ENCODE results near the gene AGFG2. TPM values are rescaled to one million over a fixed set of nuclear protein-coding genes. Genes with fewer than 3 reads are reported as not detected.
"Not testable (repeated sequence)": the region's sequence is repeated elsewhere in the genome, so short reads cannot be mapped to it uniquely, and the experiment has no call there.

Gene AGFG2
- total RNA-seq, 2 experiments from 2014 or later = 53.9 to 59.8 TPM

GRCh38 chr7:100509231-100509630, 29.8 kb upstream of the AGFG2 start:
- Mint-ChIP-seq H3K4me1 (no peaks in the 10 kb centered on the region), H3K27me3 (peaks cover 3% of the 10 kb centered on the region), H3K4me3 (no peak overlapping the region), H3K9me3 (no peaks in the 10 kb centered on the region), H3K36me3 (ENCODE audit: low read depth) (no peaks in the 10 kb centered on the region), H3K27ac (no peak overlapping the region)
- DNase-seq = no peak
- CTCF ChIA-PET = no interaction called here
- POLR2A ChIA-PET = no interaction called here

- no peaks in the 10 kb centered on the region for H3K9me3 Mint-ChIP-seq
Measured at GRCh38 chr7:100510437-100511239, 28.4 kb upstream of the AGFG2 start.

GRCh38 chr7:100513212-100513810, 25.7 kb upstream of the AGFG2 start:
- H3K4me1 Mint-ChIP-seq = peaks cover 16% of the 10 kb centered on the region
- H3K4me3 Mint-ChIP-seq = no peak overlapping the region
- ChIA-PET CTCF (interaction anchor here (0.6 kb wide), 1 partner anchor 337 kb away, joined by 3 read pairs; no protein-coding TSS in a partner anchor), POLR2A (no interaction called here)
- no peak for DNase-seq
- no peaks in the 10 kb centered on the region for H3K9me3 Mint-ChIP-seq
- H3K27ac Mint-ChIP-seq = no peak overlapping the region
- H3K27me3 Mint-ChIP-seq = no peaks in the 10 kb centered on the region
- no peaks in the 10 kb centered on the region for H3K36me3 Mint-ChIP-seq (ENCODE audit: low read depth)

More at GRCh38 chr7:100510437-100511239, 28.4 kb upstream of the AGFG2 start:
- Mint-ChIP-seq H3K27ac (no peak overlapping the region), H3K27me3 (peaks cover 3% of the 10 kb centered on the region), H3K36me3 (ENCODE audit: low read depth) (no peaks in the 10 kb centered on the region), H3K4me3 (no peak overlapping the region), H3K4me1 (peaks cover 5% of the 10 kb centered on the region)
- POLR2A ChIA-PET = no interaction called here
- CTCF ChIA-PET = interaction anchor here (1.2 kb wide), 1 partner anchor 28 kb away, joined by 3 read pairs; no protein-coding TSS in a partner anchor
- DNase-seq = no peak

- CTCF ChIA-PET = interaction anchor here (0.6 to 1.6 kb wide), 4 partner anchors 22 to 614 kb away, joined by 4 to 7 read pairs (median 5); partner anchors contain the start of gene NYAP1
- no peak overlapping the region for H3K4me3 Mint-ChIP-seq
- no peak for DNase-seq
- POLR2A ChIA-PET = interaction anchor here (0.9 to 1.9 kb wide), 3 partner anchors 17 to 27 kb away, joined by 3 to 8 read pairs (median 3); partner anchors contain the start of gene AGFG2
- no peaks in the 10 kb centered on the region for H3K9me3 Mint-ChIP-seq
- peaks cover 16% of the 10 kb centered on the region for H3K4me1 Mint-ChIP-seq
- H3K36me3 Mint-ChIP-seq (ENCODE audit: low read depth) = no peaks in the 10 kb centered on the region
- no peaks in the 10 kb centered on the region for H3K27me3 Mint-ChIP-seq
- H3K27ac Mint-ChIP-seq = no peak overlapping the region
Measured at GRCh38 chr7:100515072-100515532, 23.9 kb upstream of the AGFG2 start.

GRCh38 chr7:100516135-100516812, 22.7 kb upstream of the AGFG2 start:
- no peak overlapping the region for H3K4me3 Mint-ChIP-seq
- no peaks in the 10 kb centered on the region for H3K9me3 Mint-ChIP-seq
- H3K27me3 Mint-ChIP-seq = no peaks in the 10 kb centered on the region
- peak overlapping the region; percentile 49 for H3K27ac Mint-ChIP-seq
- no peaks in the 10 kb centered on the region for H3K36me3 Mint-ChIP-seq (ENCODE audit: low read depth)
- peaks cover 16% of the 10 kb centered on the region for H3K4me1 Mint-ChIP-seq
- ChIA-PET CTCF (interaction anchor here (0.6 to 1.6 kb wide), 9 partner anchors 10 to 61 kb away, joined by 3 to 7 read pairs (median 6); partner anchors contain the start of gene NYAP1), POLR2A (interaction anchor here (0.9 to 1.9 kb wide), 4 partner anchors 16 to 29 kb away, joined by 3 to 8 read pairs (median 4); partner anchors contain the start of gene AGFG2)
- DNase-seq = peak; percentile 52

GRCh38 chr7:100517305-100517704, 21.7 kb upstream of the AGFG2 start:
- ChIA-PET POLR2A (no interaction called here), CTCF (interaction anchor here (0.6 kb wide), 1 partner anchor 116 kb away, joined by 3 read pairs; no protein-coding TSS in a partner anchor)
- Mint-ChIP-seq H3K27me3 (no peaks in the 10 kb centered on the region), H3K4me3 (no peak overlapping the region), H3K36me3 (ENCODE audit: low read depth) (no peaks in the 10 kb centered on the region), H3K27ac (no peak overlapping the region), H3K4me1 (peaks cover 16% of the 10 kb centered on the region), H3K9me3 (no peaks in the 10 kb centered on the region)
- DNase-seq = no peak

GRCh38 chr7:100519580-100519979, 19.4 kb upstream of the AGFG2 start:
- CTCF ChIA-PET = no interaction called here
- Mint-ChIP-seq H3K27me3 (no peaks in the 10 kb centered on the region), H3K9me3 (no peaks in the 10 kb centered on the region), H3K36me3 (ENCODE audit: low read depth) (no peaks in the 10 kb centered on the region), H3K27ac (no peak overlapping the region), H3K4me1 (peaks cover 16% of the 10 kb centered on the region), H3K4me3 (no peak overlapping the region)
- POLR2A ChIA-PET = interaction anchor here (1.4 kb wide), 1 partner anchor 19 kb away, joined by 3 read pairs; the partner anchor contains the start of gene AGFG2
- DNase-seq = no peak

GRCh38 chr7:100520138-100520537, 18.9 kb upstream of the AGFG2 start:
- CTCF ChIA-PET = no interaction called here
- no peak for DNase-seq
- Mint-ChIP-seq H3K4me1 (peaks cover 14% of the 10 kb centered on the region), H3K27ac (no peak overlapping the region), H3K4me3 (no peak overlapping the region), H3K36me3 (ENCODE audit: low read depth) (no peaks in the 10 kb centered on the region), H3K9me3 (no peaks in the 10 kb centered on the region), H3K27me3 (no peaks in the 10 kb centered on the region)
- POLR2A ChIA-PET = interaction anchor here (1.4 to 1.5 kb wide), 2 partner anchors 19 to 40 kb away, joined by 3 read pairs; partner anchors contain the start of gene AGFG2

GRCh38 chr7:100521076-100521475, 17.9 kb upstream of the AGFG2 start:
- POLR2A ChIA-PET = interaction anchor here (1.5 kb wide), 1 partner anchor 39 kb away, joined by 3 read pairs; no protein-coding TSS in a partner anchor
- DNase-seq = no peak
- H3K4me1 Mint-ChIP-seq = peaks cover 6% of the 10 kb centered on the region
- H3K36me3 Mint-ChIP-seq (ENCODE audit: low read depth) = no peaks in the 10 kb centered on the region
- H3K27me3 Mint-ChIP-seq = no peaks in the 10 kb centered on the region
- CTCF ChIA-PET = interaction anchor here (0.6 to 0.9 kb wide), 2 partner anchors 38 to 44 kb away, joined by 3 to 4 read pairs; no protein-coding TSS in a partner anchor
- no peaks in the 10 kb centered on the region for H3K9me3 Mint-ChIP-seq
- no peak overlapping the region for H3K4me3 Mint-ChIP-seq
- H3K27ac Mint-ChIP-seq = no peak overlapping the region

GRCh38 chr7:100521909-100522593, 17.0 kb upstream of the AGFG2 start:
- not testable (repeated sequence) for H3K4me3 Mint-ChIP-seq; H3K36me3 Mint-ChIP-seq (ENCODE audit: low read depth); H3K27ac Mint-ChIP-seq; H3K9me3 Mint-ChIP-seq; H3K27me3 Mint-ChIP-seq; DNase-seq; H3K4me1 Mint-ChIP-seq
- ChIA-PET POLR2A (interaction anchor here (1.5 kb wide), 1 partner anchor 38 kb away, joined by 3 read pairs; no protein-coding TSS in a partner anchor), CTCF (interaction anchor here (0.6 to 1.0 kb wide), 3 partner anchors 20 to 43 kb away, joined by 3 to 4 read pairs (median 3); no protein-coding TSS in a partner anchor)

GRCh38 chr7:100523192-100523591, 15.8 kb upstream of the AGFG2 start:
- H3K4me3 Mint-ChIP-seq; H3K4me1 Mint-ChIP-seq; H3K36me3 Mint-ChIP-seq (ENCODE audit: low read depth); CTCF ChIA-PET; H3K9me3 Mint-ChIP-seq; H3K27me3 Mint-ChIP-seq; DNase-seq; POLR2A ChIA-PET; H3K27ac Mint-ChIP-seq: not testable (repeated sequence)

Measured in activated CD4-positive, alpha-beta memory T cell treated with anti-CD3 and anti-CD28 coated beads, Interleukin-2, amount 10 ng/mL, durations not matched to agents 7 days and 5 days (primary cell).